H1 (cell line): ENCODE measurements around the gene NELFA. TPM values are rescaled to one million over a fixed set of nuclear protein-coding genes. Genes with fewer than 3 reads are reported as not detected.

Experiments used
- CTBP2 ChIP-seq: IDR thresholded peaks from 2 replicates; pipeline ENCODE4 v1.7.0; 2011; ENCODE audit warnings: borderline replicate concordance, mild to moderate bottlenecking, moderate library complexity, mixed read lengths, low read length; ENCODE audit not compliant: insufficient read depth, insufficient read length
- EGR1 ChIP-seq: IDR thresholded peaks from 2 replicates; pipeline ENCODE4 v1.6.1; 2011; ENCODE audit warnings: low read depth, low read length, borderline replicate concordance
- KDM1A ChIP-seq: fragments of 200-600, 300-600 bp; sonication (generic); IDR thresholded peaks from 2 replicates; pipeline ENCODE4 v1.7.1; 2016; ENCODE audit warnings: mild to moderate bottlenecking, low read length, borderline replicate concordance
- SIX5 ChIP-seq: IDR thresholded peaks from 2 replicates; pipeline ENCODE4 v1.6.1; 2011; ENCODE audit warnings: mild to moderate bottlenecking, low read depth, low read length
- SRF ChIP-seq: IDR thresholded peaks from 2 replicates; pipeline ENCODE4 v1.6.1; 2011; ENCODE audit warnings: mild to moderate bottlenecking, low read depth, low read length, moderate library complexity
- SUZ12 ChIP-seq: fragments of 200-600 bp; sonication (generic); IDR thresholded peaks from 2 replicates; pipeline ENCODE4 v1.6.1; 2012; ENCODE audit warnings: mild to moderate bottlenecking, inconsistent platforms, low read length, moderate library complexity, mixed read lengths
- polyA plus RNA-seq, 7 experiments: library from polyadenylated mRNA; depleted of rRNA in 3 of 7; stranded (reverse) in 5 of 7; unstranded in 2 of 7; fragments of >200 nt in 5 of 7; fragments of 200-250 nt in 2 of 7; gene quantifications; 1 replicate in 5 of 7; 2 replicates in 1 of 7; 4 replicates in 1 of 7; pipeline versions ENCODE4 v1.2.1 to v1.2.3, GENCODE V29; 2011 to 2013; ENCODE audit warnings: missing spikeins in 2 of 7, mixed read lengths in 2 of 7
- total RNA-seq: library from RNA; stranded (reverse); fragmentation: NEBNext Ultra II Directional; extraction: Animal tissue kit (Norgen Biotek cat#: 25700); gene quantifications from 2 replicates; pipeline ENCODE4 v1.2.1, GENCODE V29; 2021

NELFA gene
- total and polyA plus RNA-seq, 2 of the 8 experiments (the other 6 are each of a cell fraction or from before 2014, with no cell fraction given): 41.8 to 57.5 TPM

DNA sequence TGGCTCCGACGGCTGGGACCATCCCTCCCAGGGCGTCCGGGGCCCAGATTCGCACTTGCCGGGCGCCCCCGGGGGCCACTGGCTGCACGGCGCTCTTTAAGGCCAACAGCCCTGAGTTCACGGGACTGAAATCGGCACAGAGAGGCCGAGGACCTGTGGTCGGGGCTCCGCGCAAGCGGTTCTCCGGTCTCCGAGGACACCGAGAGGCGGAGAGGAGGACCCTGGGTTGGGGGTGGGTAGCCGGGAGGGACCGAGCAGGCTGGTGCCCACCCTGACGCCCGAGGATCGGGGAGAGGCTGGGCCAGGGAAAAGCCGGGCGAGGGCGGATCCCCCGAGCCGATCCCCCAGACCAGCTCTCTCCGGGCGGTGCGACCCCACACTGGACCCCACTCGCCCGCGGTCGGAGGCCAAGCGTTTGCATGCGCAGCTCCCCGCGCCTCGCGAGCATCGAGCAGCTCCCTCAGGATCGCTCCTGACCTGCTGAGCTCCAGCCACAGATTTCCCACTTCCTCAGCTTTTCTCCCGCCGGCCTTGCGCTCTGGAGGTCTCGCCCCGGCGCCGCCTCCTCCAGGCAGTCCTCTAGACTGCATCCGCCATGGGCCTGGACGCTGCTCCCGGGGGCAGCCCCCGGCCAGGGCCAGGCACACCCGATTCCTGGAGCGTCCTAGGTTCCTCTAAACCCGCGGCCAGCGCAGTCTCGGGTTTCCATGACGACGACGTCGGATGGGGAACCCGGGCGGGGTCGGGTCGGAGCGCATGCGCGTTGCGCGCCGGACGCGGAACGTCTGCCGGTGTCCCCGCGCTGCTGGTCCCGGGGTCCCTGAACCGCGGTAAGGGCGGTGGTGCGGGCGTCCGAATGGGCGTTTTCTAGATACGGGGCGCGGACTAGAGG lies 32.7 kb upstream of the NELFA start (continued):
- no peak for TF ChIP-seq SIX5
- no peak; the same call in 1 of the 2 replicates for TF ChIP-seq SUZ12
- no peak for TF ChIP-seq KDM1A
- no peak for TF ChIP-seq CTBP2
- TF ChIP-seq SRF: no peak
- no peak for TF ChIP-seq EGR1
- TF ChIP-seq, all 59 proteins: peak for 12
